ENCODE results near the gene KCNE4. TPM values are rescaled to one million over a fixed set of nuclear protein-coding genes. Genes with fewer than 3 reads are reported as not detected.

The KCNE4 gene
- total RNA-seq, 4 donors from 2014 or later = 1.9 to 16.6 (median 10.3) TPM

- DNase-seq (ENCODE audit: low spot score) (no peak), ATAC-seq (ENCODE audit: low FRiP score) (no peak)
- TF ChIP-seq, protein P1, sequence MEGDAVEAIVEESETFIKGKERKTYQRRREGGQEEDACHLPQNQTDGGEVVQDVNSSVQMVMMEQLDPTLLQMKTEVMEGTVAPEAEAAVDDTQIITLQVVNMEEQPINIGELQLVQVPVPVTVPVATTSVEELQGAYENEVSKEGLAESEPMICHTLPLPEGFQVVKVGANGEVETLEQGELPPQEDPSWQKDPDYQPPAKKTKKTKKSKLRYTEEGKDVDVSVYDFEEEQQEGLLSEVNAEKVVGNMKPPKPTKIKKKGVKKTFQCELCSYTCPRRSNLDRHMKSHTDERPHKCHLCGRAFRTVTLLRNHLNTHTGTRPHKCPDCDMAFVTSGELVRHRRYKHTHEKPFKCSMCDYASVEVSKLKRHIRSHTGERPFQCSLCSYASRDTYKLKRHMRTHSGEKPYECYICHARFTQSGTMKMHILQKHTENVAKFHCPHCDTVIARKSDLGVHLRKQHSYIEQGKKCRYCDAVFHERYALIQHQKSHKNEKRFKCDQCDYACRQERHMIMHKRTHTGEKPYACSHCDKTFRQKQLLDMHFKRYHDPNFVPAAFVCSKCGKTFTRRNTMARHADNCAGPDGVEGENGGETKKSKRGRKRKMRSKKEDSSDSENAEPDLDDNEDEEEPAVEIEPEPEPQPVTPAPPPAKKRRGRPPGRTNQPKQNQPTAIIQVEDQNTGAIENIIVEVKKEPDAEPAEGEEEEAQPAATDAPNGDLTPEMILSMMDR (IDR thresholded peaks at IDR 0.05) = no peak
Measured at GRCh38 chr2:223012291-223012690, 39.7 kb upstream of the KCNE4 start.

DNA sequence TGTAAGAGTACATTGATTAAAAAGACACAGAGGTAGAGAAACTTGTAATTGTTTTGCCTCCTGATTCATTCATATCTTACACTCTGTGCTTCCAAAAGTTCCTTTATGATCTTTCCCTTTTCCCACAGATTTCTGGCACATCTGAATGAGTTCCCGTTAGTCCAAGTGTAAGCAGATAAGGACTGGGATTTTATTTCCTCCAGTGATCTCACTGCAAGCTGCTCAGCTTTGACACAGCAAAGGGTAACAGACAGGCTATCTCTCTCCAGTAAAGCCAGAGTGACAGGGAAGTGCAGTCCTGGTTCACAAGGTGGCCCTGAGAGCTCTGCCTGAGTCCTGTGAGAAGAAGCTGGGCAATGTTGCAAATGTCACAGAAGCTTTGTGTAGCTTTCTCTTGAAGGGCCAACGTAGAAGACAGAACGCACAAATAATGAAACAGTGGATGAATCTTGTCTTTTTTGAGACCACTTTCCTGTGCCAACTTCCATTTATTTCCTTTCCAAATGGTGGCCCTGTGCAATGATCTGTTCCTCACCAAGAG is 32.5 kb upstream of the KCNE4 start:
- ATAC-seq (ENCODE audit: low FRiP score) (no peak), DNase-seq (ENCODE audit: low spot score) (no peak)
- TF ChIP-seq, protein P1 (IDR thresholded peaks at IDR 0.05) = no peak

DNA sequence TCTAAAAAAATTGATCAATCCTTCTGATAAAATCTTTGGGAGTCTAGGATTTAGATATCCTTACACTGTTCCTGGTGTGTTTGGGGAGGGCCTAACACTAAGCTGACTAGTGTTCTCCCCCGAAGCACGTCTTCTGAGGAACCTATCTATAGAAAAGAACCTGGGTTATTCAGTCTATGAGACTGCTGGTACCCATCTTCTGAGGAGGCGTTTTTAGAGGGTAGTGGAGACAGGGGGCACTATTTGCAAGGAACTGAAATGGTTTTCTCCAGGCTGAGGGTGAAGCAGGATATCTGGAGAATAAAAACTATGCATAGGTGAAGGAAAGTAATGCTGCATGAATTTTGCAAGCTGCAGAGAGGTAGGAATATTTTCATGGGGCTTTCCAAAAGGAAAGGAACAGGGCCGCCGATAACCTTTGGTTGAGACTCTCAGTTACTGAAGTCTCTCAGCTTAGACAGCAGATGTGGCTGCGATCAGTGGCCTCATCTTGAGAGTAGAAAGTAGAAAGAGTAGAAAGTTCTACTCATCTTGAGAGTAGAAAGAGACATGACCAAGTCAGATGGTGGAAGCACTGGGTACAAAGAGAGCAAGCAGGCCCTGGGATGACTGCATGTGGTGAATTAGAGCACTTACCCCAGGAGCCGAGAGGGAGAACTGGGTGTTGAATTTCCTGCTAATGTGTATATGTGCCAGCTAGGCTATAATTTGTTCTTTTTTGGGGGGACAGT is 31.8 kb upstream of the KCNE4 start:
- TF ChIP-seq, protein P1 (IDR thresholded peaks at IDR 0.05) = no peak
- ATAC-seq (ENCODE audit: low FRiP score) = no peak
- no peak for DNase-seq (ENCODE audit: low spot score)

GRCh38 chr2:223020971-223021675 is 30.9 kb upstream of the KCNE4 start:
- ATAC-seq (ENCODE audit: low FRiP score) = no peak
- DNase-seq (ENCODE audit: low spot score) = no peak

DNA sequence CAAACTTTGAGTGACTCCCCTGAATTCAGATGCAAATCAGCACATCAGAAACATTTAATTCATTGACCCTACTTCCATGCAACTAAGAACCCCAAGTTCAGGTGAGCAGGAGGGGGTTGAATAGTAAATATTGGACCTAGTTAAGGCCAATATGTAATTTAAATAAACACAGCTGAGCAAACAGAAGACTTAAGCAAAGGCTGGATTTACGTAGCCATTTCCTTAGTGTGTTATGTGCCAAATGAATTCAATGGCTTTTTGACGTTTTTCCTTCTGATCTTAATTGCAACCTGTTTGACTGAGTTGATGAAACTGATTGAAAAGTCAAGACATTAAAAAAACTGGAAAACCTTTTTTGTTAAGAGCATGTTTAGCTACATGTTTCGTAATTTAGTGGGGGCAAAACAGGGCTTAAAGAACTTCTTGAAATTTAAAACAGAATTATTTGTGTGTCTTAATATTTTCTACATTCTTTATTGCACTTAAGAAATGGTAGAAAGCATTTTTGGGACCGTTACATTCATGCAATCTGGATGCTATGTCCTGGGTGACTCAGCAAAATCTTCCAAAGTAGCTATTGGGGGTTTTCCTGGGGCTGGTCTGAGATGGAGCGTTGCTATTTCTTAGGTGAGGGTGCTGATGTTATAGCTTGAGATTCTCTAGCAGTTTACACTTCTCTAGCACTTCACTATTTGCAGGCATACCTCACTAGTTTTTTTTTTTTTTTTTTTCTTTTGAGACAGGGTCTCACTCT is 25.5 kb upstream of the KCNE4 start:
- ATAC-seq (ENCODE audit: low FRiP score) (no peak), DNase-seq (ENCODE audit: low spot score) (no peak)
- TF ChIP-seq, protein P1 (IDR thresholded peaks at IDR 0.05) = no peak

More at GRCh38 chr2:223020971-223021675, 30.9 kb upstream of the KCNE4 start:
- TF ChIP-seq, protein P1 (IDR thresholded peaks at IDR 0.05) = no peak

DNA sequence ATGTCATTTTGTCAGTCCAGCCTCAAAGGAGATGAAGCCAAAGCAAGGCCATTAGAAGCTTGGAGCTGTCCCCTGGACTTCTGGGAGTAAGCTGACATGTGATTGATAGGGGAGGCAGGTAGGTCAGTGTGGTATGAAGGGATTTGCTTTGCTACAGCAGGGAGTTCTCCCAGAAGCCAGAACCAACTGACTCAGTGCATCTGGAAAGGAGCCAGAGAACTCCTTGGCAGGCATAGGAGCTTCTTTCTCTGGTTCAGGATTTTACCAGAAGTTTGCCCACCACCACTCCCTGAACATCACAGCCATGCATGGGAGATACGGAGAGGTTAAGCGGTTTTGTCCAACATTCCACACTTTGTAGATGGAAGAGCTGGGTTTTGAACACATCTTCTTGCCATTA is 24.5 kb upstream of the KCNE4 start:
- TF ChIP-seq, protein P1 (IDR thresholded peaks at IDR 0.05) = no peak
- no peak for DNase-seq (ENCODE audit: low spot score)
- ATAC-seq (ENCODE audit: low FRiP score) = no peak
